ENCODE data around the gene FAM241A.

FAM241A gene

DNA sequence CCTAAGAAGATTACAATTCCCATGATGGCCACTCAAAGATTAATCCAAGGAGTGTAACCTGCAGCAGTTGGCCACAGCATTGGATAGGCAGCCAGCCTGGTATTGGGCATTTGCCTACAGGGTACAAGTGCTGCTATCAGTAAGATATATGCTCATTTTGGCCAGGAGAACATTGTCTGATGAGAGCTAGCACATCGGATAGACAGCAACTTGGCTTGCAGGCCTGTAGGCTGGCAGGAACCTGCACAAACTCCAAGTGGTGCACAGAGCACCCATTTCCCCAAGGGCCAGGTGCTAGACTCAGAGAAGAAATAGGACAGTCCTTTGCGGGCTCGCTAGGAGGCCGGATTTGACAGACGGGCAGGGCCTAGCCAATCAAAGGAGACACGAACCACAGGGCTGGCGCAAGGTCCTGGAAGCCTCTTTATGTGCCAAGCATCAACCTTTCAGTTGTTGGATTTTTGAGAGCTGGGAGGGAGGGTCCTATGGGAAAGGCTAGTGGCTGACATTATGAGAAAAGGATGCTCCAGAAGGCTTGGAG lies 74.6 kb downstream of the FAM241A start:
- H3K9me3 ChIP-seq (ENCODE audit: severe bottlenecking), result peaks cover 11% of the 10 kb centered on the region
- H3K36me3 ChIP-seq, result no peaks in the 10 kb centered on the region
- no peak overlapping the region for H3K27ac ChIP-seq
- TF ChIP-seq CTCF (IDR thresholded peaks at IDR 0.05; ENCODE audit: low read depth, low read length), result no peak
- DNase-seq, result no peak
- no peaks in the 10 kb centered on the region for H3K27me3 ChIP-seq (ENCODE audit: insufficient read depth, low read depth, severe bottlenecking)
- H3K4me3 ChIP-seq (ENCODE audit: low read depth, low read length), result no peak overlapping the region

- Histone ChIP-seq H3K4me3 (ENCODE audit: low read depth, low read length) (no peak overlapping the region), H3K36me3 (no peaks in the 10 kb centered on the region), H3K9me3 (ENCODE audit: severe bottlenecking) (peaks cover 11% of the 10 kb centered on the region), H3K27me3 (ENCODE audit: insufficient read depth, low read depth, severe bottlenecking) (no peaks in the 10 kb centered on the region), H3K27ac (no peak overlapping the region)
- TF ChIP-seq CTCF (IDR thresholded peaks at IDR 0.05; ENCODE audit: low read depth, low read length), result no peak
- DNase-seq, result no peak
These were observed 77.1 kb downstream of the FAM241A start for GRCh38 chr4:112222219-112222955.

DNA sequence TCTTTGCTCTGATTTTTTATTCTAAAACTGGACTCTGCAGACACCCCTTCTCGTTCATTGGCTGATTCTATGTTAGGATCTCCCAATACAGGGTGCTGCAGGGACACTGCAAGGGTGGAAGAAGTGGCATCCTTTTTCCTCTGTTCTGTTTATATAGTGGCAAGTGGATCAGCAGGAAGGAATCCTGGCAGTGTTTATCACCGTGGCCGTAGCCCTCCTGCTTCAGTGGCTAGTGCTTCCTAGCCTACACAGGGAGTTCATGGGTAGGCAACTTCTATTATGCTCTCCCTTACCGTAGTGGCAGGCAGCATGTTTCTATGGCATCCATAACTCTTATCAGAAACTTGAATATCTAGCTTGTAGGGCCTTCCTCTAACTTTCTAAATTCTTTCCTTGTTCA lies 79.9 kb downstream of the FAM241A start:
- no peak for TF ChIP-seq CTCF (IDR thresholded peaks at IDR 0.05; ENCODE audit: low read depth, low read length)
- H3K4me3 ChIP-seq (ENCODE audit: low read depth, low read length), result no peak overlapping the region
- no peak overlapping the region for H3K27ac ChIP-seq
- H3K36me3 ChIP-seq, result no peaks in the 10 kb centered on the region
- DNase-seq, result no peak
- H3K9me3 ChIP-seq (ENCODE audit: severe bottlenecking), result peaks cover 11% of the 10 kb centered on the region
- no peaks in the 10 kb centered on the region for H3K27me3 ChIP-seq (ENCODE audit: insufficient read depth, low read depth, severe bottlenecking)

DNA sequence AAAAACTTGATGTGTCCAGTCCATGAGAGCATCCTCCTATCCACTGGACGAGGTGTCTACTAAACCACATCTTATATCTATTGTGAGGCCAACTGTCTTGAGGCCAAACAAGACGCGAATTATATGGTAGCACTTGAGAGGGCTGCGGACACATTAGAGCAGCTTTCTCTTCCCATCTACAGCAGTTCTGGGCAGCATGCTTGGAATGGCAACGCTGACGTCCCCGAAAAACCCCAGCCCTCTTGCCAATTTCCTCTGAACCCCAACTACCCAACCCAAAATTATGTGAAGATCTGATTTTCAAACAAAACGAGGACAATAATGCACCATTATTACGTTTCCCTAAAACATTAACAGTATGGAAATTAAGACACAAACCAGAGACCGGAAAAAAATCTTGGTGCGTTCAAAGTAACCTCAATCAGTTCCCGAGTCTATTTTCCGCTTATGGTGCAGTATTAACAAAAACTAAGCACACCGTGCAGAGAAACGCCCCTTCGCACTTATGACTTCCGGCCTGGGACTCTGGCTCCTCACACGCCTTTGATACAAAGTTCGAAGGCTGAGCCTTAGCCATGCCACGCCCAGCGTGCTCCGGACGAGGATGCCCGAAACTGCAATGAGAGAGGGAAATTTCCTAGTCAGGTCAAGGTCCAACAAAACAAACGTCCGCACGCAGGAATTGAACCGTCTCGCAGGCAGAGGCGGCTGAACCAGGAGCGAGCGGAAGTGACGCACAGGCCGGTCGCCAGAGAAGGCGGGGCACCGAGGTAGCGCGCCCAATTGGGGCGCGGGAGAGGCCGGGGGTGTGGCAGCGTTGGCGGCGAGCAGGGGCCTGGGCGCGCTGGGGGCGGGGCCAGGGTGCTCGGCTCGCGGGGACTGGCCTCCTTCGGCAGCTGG lies 85.9 kb downstream of the FAM241A start:
- H3K27ac ChIP-seq, result peak overlapping the region; percentile 97
- H3K27me3 ChIP-seq (ENCODE audit: insufficient read depth, low read depth, severe bottlenecking), result no peaks in the 10 kb centered on the region
- peak; percentile 99 for DNase-seq
- no peaks in the 10 kb centered on the region for H3K9me3 ChIP-seq (ENCODE audit: severe bottlenecking)
- peak overlapping the region; percentile 95 for H3K4me3 ChIP-seq (ENCODE audit: low read depth, low read length)
- no peak for TF ChIP-seq CTCF (IDR thresholded peaks at IDR 0.05; ENCODE audit: low read depth, low read length)
- peaks cover 5% of the 10 kb centered on the region for H3K36me3 ChIP-seq

GRCh38 chr4:112231779-112232713 lies 86.8 kb downstream of the FAM241A start, which contains the start of gene AP1AR:
AP1AR (plus strand) TSS chr4:112231787; CDS start chr4:112232092, 305 bp downstream.
- H3K27me3 ChIP-seq (ENCODE audit: insufficient read depth, low read depth, severe bottlenecking), result no peaks in the 10 kb centered on the region
- peak; percentile 94 for DNase-seq
- H3K4me3 ChIP-seq (ENCODE audit: low read depth, low read length), result peak within 1 kb of the TSS; percentile 95
- H3K9me3 ChIP-seq (ENCODE audit: severe bottlenecking), result no peaks in the 10 kb centered on the region
- TF ChIP-seq CTCF (IDR thresholded peaks at IDR 0.05; ENCODE audit: low read depth, low read length), result peak; percentile 69
- H3K27ac ChIP-seq, result peak within 1 kb of the TSS; percentile 97
- H3K36me3 ChIP-seq, result peaks cover 5% of the 10 kb centered on the region

Measured in WERI-Rb-1 (cell line).